Measurements from ENCODE around the gene HECW1.

Gene HECW1

GRCh38 chr7:43487731-43488073, 375.3 kb downstream of the HECW1 start:
- no peak for DNase-seq (ENCODE audit: low read depth in 2 of 3, low spot score in 1 of 3)

- DNase-seq (ENCODE audit: low read depth in 2 of 3, low spot score in 1 of 3), result no peak
Observed at GRCh38 chr7:43489257-43489656, 376.8 kb downstream of the HECW1 start.

GRCh38 chr7:43490016-43490415, 377.6 kb downstream of the HECW1 start:
- DNase-seq (ENCODE audit: low read depth in 2 of 3, low spot score in 1 of 3), result no peak

- no peak for DNase-seq (ENCODE audit: low read depth in 2 of 3, low spot score in 1 of 3)
Observed at GRCh38 chr7:43491123-43491522, 378.7 kb downstream of the HECW1 start.

- no peak for DNase-seq (ENCODE audit: low read depth in 2 of 3, low spot score in 1 of 3)
Observed at GRCh38 chr7:43491984-43492383, 379.5 kb downstream of the HECW1 start.

- no peak for DNase-seq (ENCODE audit: low read depth in 2 of 3, low spot score in 1 of 3)
Observed at GRCh38 chr7:43492896-43493295, 380.4 kb downstream of the HECW1 start.

- DNase-seq (ENCODE audit: low read depth in 2 of 3, low spot score in 1 of 3), result no peak
Observed at GRCh38 chr7:43495572-43495971, 383.1 kb downstream of the HECW1 start.

- DNase-seq (ENCODE audit: low read depth in 2 of 3, low spot score in 1 of 3), result no peak
Observed at GRCh38 chr7:43496596-43496995, 384.1 kb downstream of the HECW1 start.

- no peak for DNase-seq (ENCODE audit: low read depth in 2 of 3, low spot score in 1 of 3)
Observed at GRCh38 chr7:43501870-43502269, 389.4 kb downstream of the HECW1 start.

GRCh38 chr7:43502941-43503340, 390.5 kb downstream of the HECW1 start:
- DNase-seq (ENCODE audit: low read depth in 2 of 3, low spot score in 1 of 3), result no peak

GRCh38 chr7:43505412-43505811, 393.0 kb downstream of the HECW1 start:
- no peak for DNase-seq (ENCODE audit: low read depth in 2 of 3, low spot score in 1 of 3)

GRCh38 chr7:43506460-43506859, 394.0 kb downstream of the HECW1 start:
- DNase-seq (ENCODE audit: low read depth in 2 of 3, low spot score in 1 of 3), result no peak

- no peak for DNase-seq (ENCODE audit: low read depth in 2 of 3, low spot score in 1 of 3)
Observed at GRCh38 chr7:43508461-43508860, 396.0 kb downstream of the HECW1 start.

- DNase-seq (ENCODE audit: low read depth in 2 of 3, low spot score in 1 of 3), result no peak
Observed at GRCh38 chr7:43509906-43510305, 397.5 kb downstream of the HECW1 start.

- no peak for DNase-seq (ENCODE audit: low read depth in 2 of 3, low spot score in 1 of 3)
Observed at GRCh38 chr7:43511029-43511428, 398.6 kb downstream of the HECW1 start.

GRCh38 chr7:43511769-43512515, 399.5 kb downstream of the HECW1 start:
- no peak for DNase-seq (ENCODE audit: low read depth in 2 of 3, low spot score in 1 of 3)

GRCh38 chr7:43513251-43513650, 400.8 kb downstream of the HECW1 start:
- no peak for DNase-seq (ENCODE audit: low read depth in 2 of 3, low spot score in 1 of 3)

- no peak for DNase-seq (ENCODE audit: low read depth in 2 of 3, low spot score in 1 of 3)
Observed at GRCh38 chr7:43516581-43517342, 404.3 kb downstream of the HECW1 start.

GRCh38 chr7:43517464-43517863, 405.0 kb downstream of the HECW1 start:
- DNase-seq (ENCODE audit: low read depth in 2 of 3, low spot score in 1 of 3), result no peak

GRCh38 chr7:43520201-43520600, 407.8 kb downstream of the HECW1 start:
- no peak for DNase-seq (ENCODE audit: low read depth in 2 of 3, low spot score in 1 of 3)

GRCh38 chr7:43522406-43523156, 410.1 kb downstream of the HECW1 start:
- DNase-seq (ENCODE audit: low read depth in 2 of 3, low spot score in 1 of 3), result no peak

Measured in stimulated activated CD4-positive, alpha-beta T cell treated with anti-CD3 and anti-CD28 coated beads, Interleukin-12 subunit alpha, Interleukin-12 subunit beta, amount 100 ng/mL, for 48 hours (primary cell).